HepG2 (cell line): ENCODE results near the gene HHIPL1. TPM values are rescaled to one million over a fixed set of nuclear protein-coding genes. Genes with fewer than 3 reads are reported as not detected.

Experiments
- AGO2 ChIP-seq: fragments of 200-400 bp; formaldehyde crosslinking; optimal IDR thresholded peaks from 2 replicates; pipeline ENCODE3; 2017; ENCODE audit warnings: mild to moderate bottlenecking, low read depth, low read length, moderate library complexity
- CREB1 ChIP-seq, 2 experiments: fragments of 450-650 bp in 1 of 2; IDR thresholded peaks; 2 replicates each; pipeline ENCODE4 v1.6.1; 2016 to 2017; ENCODE audit warnings: control low read depth in 1 of 2, mild to moderate bottlenecking in 1 of 2, missing compliant biosample characterization in 1 of 2, missing genetic modification characterization in 1 of 2
- FLYWCH1 ChIP-seq: sonication (generic); formaldehyde crosslinking; IDR thresholded peaks from 2 replicates; pipeline ENCODE4 v1.8.1; 2023; ENCODE audit warnings: mild to moderate bottlenecking, missing genetic modification reagents
- HMGXB4 ChIP-seq, 2 experiments: sonication (generic) in 1 of 2; formaldehyde crosslinking in 1 of 2; IDR thresholded peaks; 2 replicates each; pipeline versions ENCODE4 v1.4.0 to v1.6.1; 2018 to 2020; ENCODE audit warnings: missing genetic modification reagents in 2 of 2, borderline replicate concordance in 1 of 2, low read depth in 1 of 2, mild to moderate bottlenecking in 1 of 2, missing biosample characterization in 1 of 2
- KAT7 ChIP-seq: IDR thresholded peaks from 2 replicates; pipeline ENCODE4 v1.6.1; 2018; ENCODE audit warnings: borderline replicate concordance, missing compliant biosample characterization
- KLF12 ChIP-seq: sonication (generic); formaldehyde crosslinking; IDR thresholded peaks from 2 replicates; pipeline ENCODE4 v1.4.0; 2020; ENCODE audit warnings: missing genetic modification reagents, borderline replicate concordance
- KLF16 ChIP-seq, 2 experiments: sonication (generic) in 1 of 2; formaldehyde crosslinking in 1 of 2; IDR thresholded peaks; 2 replicates each; pipeline versions ENCODE4 v1.6.1 to v1.8.0; 2016 to 2023; ENCODE audit warnings: missing genetic modification reagents in 2 of 2, missing compliant biosample characterization in 1 of 2
- MAZ ChIP-seq, 2 experiments: sonication (generic) in 1 of 2; formaldehyde crosslinking in 1 of 2; IDR thresholded peaks; 2 replicates each; pipeline versions ENCODE4 v1.5.0 to v1.6.1; 2012 to 2020; ENCODE audit warnings: low read depth in 2 of 2, mild to moderate bottlenecking in 2 of 2, borderline replicate concordance in 1 of 2, improper control_type of control experiment in 1 of 2, low read length in 1 of 2, missing genetic modification reagents in 1 of 2, moderate library complexity in 1 of 2
- MTA3 ChIP-seq: sonication (generic); formaldehyde crosslinking; IDR thresholded peaks from 2 replicates; pipeline ENCODE4 v1.4.0; 2020; ENCODE audit warnings: missing genetic modification reagents
- NFYC ChIP-seq: IDR thresholded peaks from 2 replicates; pipeline ENCODE4 v1.6.1; 2016; ENCODE audit warnings: missing genetic modification reagents, missing compliant biosample characterization
- PHF21A ChIP-seq: sonication (generic); formaldehyde crosslinking; IDR thresholded peaks from 2 replicates; pipeline ENCODE4 v1.5.0; 2020; ENCODE audit warnings: mild to moderate bottlenecking, missing genetic modification reagents
- PITX1 ChIP-seq: sonication (generic); formaldehyde crosslinking; IDR thresholded peaks from 2 replicates; pipeline ENCODE4 v1.5.1; 2020; ENCODE audit warnings: mild to moderate bottlenecking, missing genetic modification reagents
- SP5 ChIP-seq: IDR thresholded peaks from 2 replicates; pipeline ENCODE4 v1.6.1; 2016; ENCODE audit warnings: low read depth, borderline replicate concordance
- TBX3 ChIP-seq: fragments of 450-650 bp; IDR thresholded peaks from 2 replicates; pipeline ENCODE4 v1.6.1; 2017; ENCODE audit warnings: antibody characterized with exemption, mild to moderate bottlenecking, inconsistent platforms, borderline replicate concordance
- YY1 ChIP-seq: IDR thresholded peaks from 2 replicates; pipeline ENCODE4 v1.6.1; 2011; ENCODE audit warnings: low read length, low read depth, moderate library complexity, mild to moderate bottlenecking; ENCODE audit not compliant: insufficient read depth, insufficient replicate concordance
- ZBTB26 ChIP-seq: IDR thresholded peaks from 2 replicates; pipeline ENCODE4 v1.6.1; 2016; ENCODE audit warnings: missing compliant biosample characterization, missing genetic modification reagents, borderline replicate concordance
- ZEB1 ChIP-seq: IDR thresholded peaks from 2 replicates; pipeline ENCODE4 v1.6.1; 2012; ENCODE audit warnings: mild to moderate bottlenecking, low read depth, inconsistent platforms; ENCODE audit not compliant: insufficient replicate concordance
- ZFP91 ChIP-seq: sonication (generic); formaldehyde crosslinking; IDR thresholded peaks from 2 replicates; pipeline ENCODE4 v1.9.0; 2022; ENCODE audit warnings: missing genetic modification reagents, mild to moderate bottlenecking, borderline replicate concordance
- ZNF572 ChIP-seq: sonication (generic); formaldehyde crosslinking; IDR thresholded peaks from 2 replicates; pipeline ENCODE4 v1.5.1; 2020; ENCODE audit warnings: mild to moderate bottlenecking, missing genetic modification reagents
- ZNF775 ChIP-seq: sonication (generic); formaldehyde crosslinking; IDR thresholded peaks from 2 replicates; pipeline ENCODE4 v1.4.0; 2020; ENCODE audit warnings: missing genetic modification reagents, mild to moderate bottlenecking, moderate library complexity, borderline replicate concordance
- ZXDC ChIP-seq: sonication (generic); formaldehyde crosslinking; IDR thresholded peaks from 2 replicates; pipeline ENCODE4 v1.5.0; 2020; ENCODE audit warnings: mild to moderate bottlenecking, missing genetic modification reagents
- polyA plus RNA-seq, 8 experiments: library from polyadenylated mRNA; depleted of rRNA in 3 of 8; stranded (reverse) in 7 of 8; unstranded in 1 of 8; fragments of >200 nt; fragmentation: Illumina TruSeq in 4 of 8; extraction: Trizol in 4 of 8; gene quantifications; 2 replicates each; pipeline versions ENCODE4 v1.2.1 to v1.2.3, GENCODE V29; 2011 to 2016; ENCODE audit warnings: low read depth in 4 of 8, missing spikeins in 1 of 8, mixed read lengths in 1 of 8; ENCODE audit not compliant: insufficient read depth in 1 of 8
- total RNA-seq, 5 experiments: library from RNA; depleted of rRNA; stranded (reverse); fragments of >200 nt; fragmentation: Illumina TruSeq; extraction: Trizol; gene quantifications; 2 replicates each; pipeline ENCODE4 v1.2.3, GENCODE V29; 2016; ENCODE audit warnings: low read depth in 1 of 5

Gene HHIPL1
- total and polyA plus RNA-seq, 2 of the 13 experiments (the other 11 are each of a cell fraction or from before 2014, with no cell fraction given), result not detected

- TF ChIP-seq TBX3 (no peak), ZNF572 (no peak), SP5 (CRISPR knock-in tag) (peak; percentile 42; the same call in 1 of the 2 replicates), PITX1 (no peak), CREB1 (IDR thresholded peaks at IDR 0.05) (peak; percentile 17; the same call in 1 of the 2 replicates), CREB1 (CRISPR knock-in tag; IDR thresholded peaks at IDR 0.05) (no peak), MAZ (IDR thresholded peaks at IDR 0.05; ENCODE audit: borderline replicate concordance, low read depth, low read length) (peak; percentile 90), MAZ (CRISPR knock-in tag; IDR thresholded peaks at IDR 0.05; ENCODE audit: low read depth) (peak; percentile 70; the same call in 1 of the 2 replicates), KLF12 (CRISPR knock-in tag) (peak; percentile 71; the same call in 1 of the 2 replicates), KLF16 (CRISPR knock-in tag; IDR thresholded peaks at IDR 0.05) (peak in 1 of 2 experiments; percentile 37; a peak in 1 of 4 replicates), ZFP91 (CRISPR knock-in tag) (peak; percentile 99), YY1 (peak; percentile 56), MTA3 (CRISPR knock-in tag) (no peak), ZBTB26 (CRISPR knock-in tag) (no peak), KAT7 (no peak), ZNF775 (no peak), ZXDC (CRISPR knock-in tag) (peak; percentile 99), PHF21A (CRISPR knock-in tag) (peak; percentile 49; the same call in 1 of the 2 replicates), HMGXB4 (CRISPR knock-in tag; IDR thresholded peaks at IDR 0.05; ENCODE audit: borderline replicate concordance in 1 of 2, low read depth in 1 of 2) (no peak; a peak in 2 of 4 replicates), ZEB1 (peak; percentile 82), AGO2 (peak; percentile 48), FLYWCH1 (no peak), NFYC (CRISPR knock-in tag) (peak; percentile 80)
Observed at GRCh38 chr14:99604278-99604765, 40.6 kb upstream of the HHIPL1 start (continued).
